Activated CD4-positive, CD25-positive, alpha-beta regulatory T cell treated with anti-CD3 and anti-CD28 coated beads, Interleukin-2, amount 50 U/mL, for 72 hours (primary cell): Measurements from ENCODE around the gene TAF15.

Source experiments
- DNase-seq: peaks from one replicate; pipeline ENCODE4 v3.0.0; 2021

Gene TAF15

GRCh38 chr17:35788477-35789368, 20.6 kb upstream of the TAF15 start:
- no peak for DNase-seq

- DNase-seq, result no peak
Observed at GRCh38 chr17:35790841-35791240, 18.4 kb upstream of the TAF15 start.

- no peak for DNase-seq
Observed at GRCh38 chr17:35791681-35792350, 17.5 kb upstream of the TAF15 start.

- peak; percentile 16 for DNase-seq
Observed at GRCh38 chr17:35793257-35793656, 16.0 kb upstream of the TAF15 start.

GRCh38 chr17:35795007-35795870, 14.0 kb upstream of the TAF15 start, which contains the start of gene MMP28:
Gene MMP28, minus strand, starts transcription at chr17:35795641. Its CDS starts 264 bp downstream, at chr17:35795377.
- DNase-seq, result peak; percentile 52

GRCh38 chr17:35795871-35796265, 13.4 kb upstream of the TAF15 start:
- DNase-seq, result no peak

- DNase-seq, result no peak
Observed at GRCh38 chr17:35796942-35797341, 12.3 kb upstream of the TAF15 start.

- peak; percentile 17 for DNase-seq
Observed at GRCh38 chr17:35797370-35797769, 11.9 kb upstream of the TAF15 start.

GRCh38 chr17:35797918-35798317, 11.4 kb upstream of the TAF15 start:
- no peak for DNase-seq

- DNase-seq, result no peak
Observed at GRCh38 chr17:35799942-35800341, 9.3 kb upstream of the TAF15 start.

- no peak for DNase-seq
Observed at GRCh38 chr17:35801583-35802224, 7.6 kb upstream of the TAF15 start.

- DNase-seq, result no peak
Observed at GRCh38 chr17:35804658-35805192, 4.6 kb upstream of the TAF15 start.

GRCh38 chr17:35807371-35808144, 1.7 kb upstream of the TAF15 start:
- no peak for DNase-seq

GRCh38 chr17:35808240-35808961, 883 bp upstream of the TAF15 start:
- DNase-seq, result no peak

GRCh38 chr17:35809855-35810461, 674 bp downstream of the TAF15 start:
- DNase-seq, result no peak

GRCh38 chr17:35811759-35812158, 2.5 kb downstream of the TAF15 start:
- no peak for DNase-seq

- no peak for DNase-seq
Observed at GRCh38 chr17:35812456-35812855, 3.2 kb downstream of the TAF15 start.

GRCh38 chr17:35816723-35817122, 7.4 kb downstream of the TAF15 start:
- no peak for DNase-seq

- DNase-seq, result no peak
Observed at GRCh38 chr17:35817196-35817595, 7.9 kb downstream of the TAF15 start.

GRCh38 chr17:35819455-35819854, 10.2 kb downstream of the TAF15 start:
- no peak for DNase-seq
